ENCODE data around the gene CIB4.

The CIB4 gene

DNA sequence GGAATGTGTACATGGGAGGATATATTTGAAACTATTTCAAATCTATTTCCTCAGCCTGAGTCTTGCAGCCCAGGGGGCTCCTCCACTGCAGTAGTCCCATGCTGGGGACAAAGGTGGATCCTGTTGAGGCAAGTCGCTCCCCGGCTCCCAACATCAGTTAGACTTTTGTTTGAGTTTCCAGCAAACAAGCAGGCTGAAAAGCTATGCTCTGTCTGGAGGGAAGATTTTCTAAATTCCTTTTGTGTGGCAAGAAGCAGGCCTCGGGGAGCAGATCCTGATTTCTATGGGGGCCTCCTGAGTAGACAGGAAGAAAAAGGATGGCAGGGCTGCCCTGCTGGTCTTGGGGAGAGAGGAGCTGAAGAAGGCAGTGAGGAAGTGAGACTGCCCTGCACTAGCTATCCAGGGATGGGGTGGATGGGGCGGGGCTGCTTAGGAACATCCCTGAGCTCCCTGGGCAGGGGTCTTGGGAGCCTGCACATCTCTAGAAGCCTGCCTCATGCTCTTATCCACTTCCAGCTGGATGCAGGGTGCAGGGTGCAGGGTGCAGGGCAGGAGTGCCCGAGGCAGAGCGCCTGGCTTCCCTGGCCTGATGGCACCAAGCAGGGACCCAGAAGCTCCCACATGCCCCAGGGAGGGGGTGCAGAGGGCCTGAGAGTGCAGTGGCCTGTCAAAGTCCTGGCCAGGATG is 6.0 kb upstream of the CIB4 start:
- in situ Hi-C loops (cut with HindIII; ENCODE audit: low sequenced_read_pairs) = no loop called here

DNA sequence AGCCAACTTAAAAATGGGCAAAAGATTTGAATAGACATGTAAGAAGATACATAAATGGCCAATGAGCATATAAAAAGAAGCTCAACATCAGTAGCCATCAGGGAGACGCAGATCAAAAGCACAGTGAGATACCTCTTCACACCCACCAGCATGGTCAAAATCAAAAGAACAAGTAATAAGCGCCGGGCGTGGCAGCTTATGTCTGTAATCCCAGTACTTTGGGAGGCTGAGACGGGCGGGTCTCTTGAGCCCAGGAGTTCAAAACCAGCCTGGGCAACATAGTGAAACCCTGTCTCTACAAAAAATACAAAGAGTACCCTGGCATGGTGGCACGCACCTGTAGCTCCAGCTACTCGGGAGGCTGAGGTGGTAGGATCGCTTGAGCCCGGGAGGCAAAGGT is 4.6 kb upstream of the CIB4 start:
- in situ Hi-C loops (cut with HindIII; ENCODE audit: low sequenced_read_pairs) = no loop called here

DNA sequence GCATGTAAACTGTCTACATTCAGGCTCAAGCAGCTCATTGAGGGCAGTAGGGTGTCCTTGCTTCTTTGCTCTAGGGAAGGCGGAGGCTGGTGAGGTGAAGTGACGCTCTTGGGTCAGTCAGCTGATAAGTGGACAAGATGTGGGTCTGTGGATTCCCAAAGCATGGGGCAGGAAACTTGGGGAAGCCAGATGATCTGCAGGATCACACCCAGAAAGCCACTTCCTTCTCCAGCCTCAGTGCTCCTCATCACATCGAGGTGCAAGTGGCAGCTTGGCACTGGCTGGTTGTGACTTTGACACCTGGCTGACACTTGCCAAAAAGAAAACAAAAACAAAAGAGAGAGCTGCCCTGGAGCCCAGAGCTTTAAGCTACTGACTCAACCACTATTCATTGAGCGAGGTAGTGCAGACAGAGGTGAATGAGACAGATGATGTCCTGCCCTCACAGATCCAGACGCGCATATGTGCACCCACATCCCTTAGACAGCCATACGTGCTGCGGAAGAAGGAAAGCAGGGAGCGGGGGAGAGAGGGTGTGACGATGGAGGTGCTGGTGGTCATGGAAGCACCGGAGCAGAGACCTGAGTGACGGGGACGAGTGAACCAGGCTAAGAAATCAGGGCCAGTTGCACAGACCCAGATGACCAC is 3.1 kb upstream of the CIB4 start:
- in situ Hi-C loops (cut with HindIII; ENCODE audit: low sequenced_read_pairs) = no loop called here

DNA sequence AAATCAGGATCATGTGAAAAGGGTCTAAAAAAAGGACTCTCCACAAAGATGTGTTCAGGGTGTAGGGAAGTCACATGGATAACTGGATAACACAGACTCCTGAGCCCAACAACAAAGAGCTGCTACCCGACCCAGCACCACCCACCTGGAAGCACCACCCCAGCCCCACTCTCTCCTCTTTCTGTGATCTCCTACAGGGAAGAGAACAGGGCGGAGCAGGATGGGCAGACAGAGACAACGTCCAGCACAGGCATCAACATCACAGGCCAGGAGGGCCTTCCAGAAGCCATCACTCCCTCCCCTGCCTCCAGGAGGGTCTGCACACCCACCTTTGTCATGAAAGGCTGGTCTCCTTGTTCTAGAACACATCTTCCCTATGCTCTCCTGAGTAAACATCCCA is 1.3 kb upstream of the CIB4 start:
- in situ Hi-C loops (cut with HindIII; ENCODE audit: low sequenced_read_pairs) = no loop called here

DNA sequence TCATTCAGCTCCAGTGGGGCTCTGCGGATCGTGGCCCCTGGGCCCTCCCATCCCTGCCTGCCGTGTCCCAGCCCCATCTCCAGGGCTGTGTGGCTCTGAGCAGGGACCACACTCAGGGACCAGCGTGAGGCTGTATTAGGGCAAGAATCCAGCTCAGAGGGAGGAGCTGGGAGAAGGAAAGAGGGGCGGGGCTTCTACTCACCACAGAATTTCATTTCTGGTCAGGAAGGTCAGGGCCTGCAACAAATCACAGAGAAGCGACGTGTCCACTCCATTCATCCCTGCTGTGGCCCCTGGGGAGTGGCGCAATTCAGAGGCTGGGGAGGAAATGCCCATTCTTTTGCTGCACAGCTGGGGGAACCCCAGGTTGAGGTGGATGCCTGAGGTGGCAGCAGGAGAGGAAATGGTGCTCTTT is 828 bp downstream of the CIB4 start:
- in situ Hi-C loops (cut with HindIII; ENCODE audit: low sequenced_read_pairs) = no loop called here

DNA sequence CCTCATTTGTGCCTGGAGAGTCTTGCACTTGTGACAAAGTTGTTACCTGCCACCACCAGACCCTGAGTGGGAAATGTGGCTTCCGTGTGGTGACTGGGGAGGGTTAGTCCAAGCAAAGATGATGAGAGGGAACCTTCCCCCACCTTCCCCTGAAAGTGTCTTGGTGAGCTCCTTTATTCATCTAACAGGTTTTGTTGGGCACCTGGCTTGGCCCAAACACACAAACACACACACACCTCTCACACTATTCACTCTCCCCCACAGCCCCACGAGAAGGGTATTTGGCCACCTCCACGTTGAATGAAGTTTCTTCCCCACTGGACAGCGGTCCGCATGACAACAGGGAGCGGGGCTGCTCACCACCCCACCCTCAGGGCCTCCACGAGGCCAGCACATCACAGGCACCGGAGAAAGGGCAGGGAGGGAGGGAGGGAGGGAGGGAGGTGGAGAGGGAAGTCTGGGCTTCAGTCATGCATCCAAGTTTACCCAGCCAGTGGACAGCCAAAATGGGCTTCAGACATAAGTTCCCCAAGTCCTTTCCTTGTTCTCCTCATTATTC is 1.4 kb downstream of the CIB4 start:
- in situ Hi-C loops (cut with HindIII; ENCODE audit: low sequenced_read_pairs) = no loop called here

DNA sequence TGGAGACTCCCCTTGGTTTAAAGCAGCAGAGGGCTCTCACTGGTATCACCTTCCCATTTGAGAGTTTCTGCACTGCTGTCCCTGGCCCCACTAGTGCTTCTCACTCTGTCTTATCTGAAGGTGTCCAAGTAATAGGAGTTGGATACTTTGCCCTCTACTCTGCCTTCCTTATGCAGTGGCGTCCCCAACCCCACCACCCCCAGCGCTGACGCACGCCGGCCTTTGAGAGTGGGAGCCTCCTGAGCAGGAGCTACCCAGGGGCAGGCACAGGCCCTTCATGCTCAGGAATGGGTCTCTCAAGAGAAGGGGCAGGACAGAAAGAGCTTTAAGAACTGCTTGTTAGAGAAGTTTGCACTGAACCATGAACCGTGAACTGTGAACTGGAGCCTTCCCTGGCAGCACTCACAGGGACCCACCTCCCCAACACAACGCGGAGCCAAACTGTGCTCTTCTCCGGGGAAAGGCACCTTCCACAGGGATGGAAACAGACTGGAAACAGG is 3.3 kb downstream of the CIB4 start:
- in situ Hi-C loops (cut with HindIII; ENCODE audit: low sequenced_read_pairs) = no loop called here

DNA sequence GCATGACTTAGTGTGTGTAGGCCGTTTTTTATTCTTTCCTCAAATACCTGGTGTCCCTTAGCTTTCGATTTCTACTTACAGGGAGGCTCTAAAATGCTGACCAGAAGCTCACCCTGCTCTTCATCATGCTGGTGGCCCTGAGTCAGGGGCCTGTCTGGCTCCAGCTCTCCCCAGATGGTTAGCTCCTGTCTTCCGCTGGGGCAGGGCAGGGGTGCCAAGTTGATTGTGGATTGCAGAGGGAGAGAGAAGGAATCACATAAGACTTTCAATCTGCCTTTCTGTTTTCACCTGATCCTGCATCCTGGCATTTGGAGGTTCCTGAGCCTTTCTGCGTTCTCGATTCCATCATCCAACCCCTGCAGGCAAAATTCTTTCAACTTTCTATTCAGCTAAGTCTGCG is 4.2 kb downstream of the CIB4 start:
- in situ Hi-C loops (cut with HindIII; ENCODE audit: low sequenced_read_pairs) = no loop called here

DNA sequence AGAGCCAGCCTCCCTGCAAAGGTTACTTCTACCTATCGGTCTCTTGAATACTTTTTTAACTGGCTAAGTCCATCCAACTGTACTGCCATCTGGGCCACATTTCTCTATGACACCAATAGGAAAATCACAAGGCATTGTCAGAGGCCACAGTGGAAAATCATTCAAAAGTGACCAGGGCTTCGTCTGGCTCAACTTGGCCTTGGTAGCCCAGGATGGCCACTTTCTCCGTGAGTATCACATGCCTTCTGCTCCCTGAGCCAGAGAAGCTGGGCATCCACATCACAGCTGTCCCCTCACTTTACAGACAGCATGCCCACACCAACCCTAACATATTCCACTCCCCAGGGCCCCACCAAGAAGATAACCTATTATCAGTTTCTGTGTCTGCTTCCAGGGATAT is 5.8 kb downstream of the CIB4 start:
- in situ Hi-C loops (cut with HindIII; ENCODE audit: low sequenced_read_pairs) = no loop called here

DNA sequence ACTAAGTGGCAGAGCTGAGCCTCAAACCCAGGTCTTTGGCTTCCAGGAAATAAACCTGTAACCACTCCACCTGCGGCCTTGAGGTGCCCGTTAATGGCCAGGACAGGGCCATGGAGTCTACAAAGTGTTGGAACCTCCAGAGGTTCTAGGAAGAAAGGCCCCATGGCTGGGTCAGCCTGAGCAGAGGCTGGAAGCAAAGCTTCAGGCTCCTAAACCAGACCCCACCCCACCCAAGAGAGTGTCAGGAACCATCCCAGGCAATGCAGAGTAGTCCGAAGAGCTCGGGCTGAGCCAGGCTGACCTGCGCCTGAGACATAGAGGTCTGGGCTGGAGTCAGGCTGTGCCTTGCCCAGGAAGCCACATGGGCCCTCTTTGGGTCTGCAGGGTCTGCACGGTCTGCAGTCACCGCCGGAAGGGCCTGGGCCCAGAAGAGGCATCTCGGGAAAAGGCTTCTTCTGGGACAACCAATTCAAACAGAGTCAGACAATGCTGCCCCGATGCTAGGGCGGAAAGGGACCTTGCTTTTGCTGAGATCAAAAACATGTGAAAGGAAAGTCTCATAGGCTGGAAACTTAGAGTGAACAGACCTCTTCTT is 6.4 kb downstream of the CIB4 start:
- in situ Hi-C loops (cut with HindIII; ENCODE audit: low sequenced_read_pairs) = no loop called here

DNA sequence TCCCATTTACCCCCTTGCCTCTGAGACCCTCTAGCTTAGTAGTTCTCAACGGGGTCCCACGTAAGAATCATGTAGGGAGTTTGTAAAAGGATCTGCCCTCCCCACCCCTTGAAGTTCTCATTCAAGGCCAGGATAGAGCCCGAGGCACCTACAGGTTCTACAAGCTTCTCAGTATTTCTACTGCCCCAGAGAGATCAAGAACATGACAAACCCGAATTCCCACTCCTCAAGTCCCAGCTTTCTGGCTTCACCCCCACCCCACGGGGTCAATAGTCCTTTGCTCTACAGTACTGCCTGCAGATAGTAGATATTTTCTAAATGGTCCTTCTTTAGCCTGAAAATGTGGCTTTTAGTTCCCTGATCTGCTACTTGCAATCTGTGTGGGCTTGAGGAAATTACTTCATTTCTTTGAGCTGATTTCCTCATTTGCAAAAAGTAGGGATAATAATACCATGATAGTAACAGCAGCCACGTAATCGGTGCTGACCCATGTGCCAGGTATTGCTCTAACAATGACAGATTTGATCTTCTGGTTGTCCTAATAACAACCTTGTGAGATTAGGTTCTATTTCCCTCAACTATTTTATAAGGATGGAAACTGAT is 7.1 kb downstream of the CIB4 start:
- in situ Hi-C loops (cut with HindIII; ENCODE audit: low sequenced_read_pairs) = no loop called here

DNA sequence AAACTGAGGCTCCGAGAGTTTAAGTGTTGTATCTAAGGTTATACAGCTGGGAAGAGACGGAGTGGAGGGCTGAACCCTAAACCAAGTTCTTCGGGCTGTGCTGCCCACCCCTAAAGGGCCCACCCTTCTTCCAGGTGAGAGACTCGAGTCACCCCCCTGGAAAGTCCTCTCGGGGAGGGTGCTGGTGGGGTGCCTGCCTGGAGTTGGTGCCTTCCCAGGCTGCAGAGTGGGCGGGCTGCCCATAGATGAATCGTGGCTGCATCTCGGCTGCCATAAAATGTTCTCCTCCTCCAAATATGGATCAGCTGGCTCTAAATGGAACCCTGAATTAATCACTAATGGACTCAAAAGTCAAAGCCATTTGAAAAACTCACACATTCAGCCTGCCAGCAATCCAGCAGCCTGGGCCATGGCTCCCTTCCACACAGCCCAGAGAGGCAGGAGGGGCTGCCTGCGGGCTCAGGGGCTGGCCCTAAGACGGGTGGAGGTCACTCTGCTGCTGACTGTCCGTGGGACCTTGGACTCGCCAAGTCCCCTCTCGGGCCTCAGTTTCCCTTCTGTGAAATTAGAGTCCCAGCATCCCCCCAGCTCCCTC is 7.7 kb downstream of the CIB4 start:
- in situ Hi-C loops (cut with HindIII; ENCODE audit: low sequenced_read_pairs) = no loop called here

DNA sequence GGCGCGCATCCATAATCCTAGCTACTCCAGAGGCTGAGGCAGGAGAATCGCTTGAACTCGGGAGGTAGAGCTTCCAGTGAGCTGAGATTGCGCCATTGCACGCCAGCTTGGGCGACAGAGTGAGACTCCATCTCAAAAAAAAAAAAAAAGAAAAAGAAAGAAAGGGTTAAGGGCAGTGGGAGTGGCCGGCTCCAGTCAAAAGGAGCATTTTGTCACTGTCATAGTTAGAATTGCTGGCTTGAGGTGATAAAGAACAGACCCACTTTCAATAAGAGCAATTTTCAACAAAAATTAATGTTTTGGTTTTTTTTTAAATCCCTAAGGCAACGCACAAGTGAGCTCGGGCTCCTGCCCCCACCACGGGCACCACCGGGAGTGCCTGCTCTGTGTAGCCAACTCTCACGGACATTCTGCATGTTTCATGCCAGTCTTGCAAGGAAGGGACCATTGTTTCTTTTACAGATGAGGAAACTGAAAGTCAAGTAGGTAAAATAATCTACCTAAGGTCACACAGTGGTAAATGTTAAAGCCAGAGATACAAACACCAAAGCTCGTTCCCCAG is 8.5 kb downstream of the CIB4 start:
- in situ Hi-C loops (cut with HindIII; ENCODE audit: low sequenced_read_pairs) = no loop called here

DNA sequence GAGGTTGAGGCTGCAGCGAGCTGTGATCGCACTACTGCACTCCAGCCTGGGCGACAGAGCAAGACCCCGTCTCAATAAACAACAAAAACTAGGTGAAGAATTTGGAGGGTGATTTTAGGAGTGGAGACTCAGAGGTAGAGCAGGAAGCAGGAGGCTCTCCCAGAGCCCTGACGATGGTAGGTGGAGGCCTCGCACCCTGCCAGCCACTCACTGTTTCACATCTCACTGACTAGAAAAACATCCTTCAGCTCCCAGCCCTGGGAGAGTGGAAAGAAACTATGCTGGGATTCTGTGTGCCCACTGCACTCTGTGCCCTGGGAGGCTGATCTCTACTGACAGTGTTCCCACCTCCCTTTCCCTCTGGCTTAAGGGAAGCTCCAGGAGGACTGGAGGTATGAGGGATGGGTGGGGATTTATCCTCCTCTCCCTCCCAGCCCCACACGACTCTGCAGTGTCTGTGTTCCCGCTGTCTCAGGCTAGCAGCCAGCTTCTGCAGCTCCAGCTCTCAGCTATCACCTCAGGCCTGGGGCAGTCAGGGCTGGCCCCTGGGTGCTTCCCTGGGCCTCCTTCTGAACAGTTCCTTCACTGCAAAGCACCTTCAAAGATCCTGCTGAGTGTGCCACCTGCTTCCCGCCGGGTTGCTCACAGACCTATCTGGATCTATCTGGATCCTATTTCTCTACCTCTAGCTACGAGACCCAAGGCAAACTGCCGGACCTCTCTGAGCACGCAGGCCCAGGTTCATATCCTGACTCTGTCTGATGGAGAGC is 9.6 kb downstream of the CIB4 start:
- in situ Hi-C loops (cut with HindIII; ENCODE audit: low sequenced_read_pairs) = no loop called here

DNA sequence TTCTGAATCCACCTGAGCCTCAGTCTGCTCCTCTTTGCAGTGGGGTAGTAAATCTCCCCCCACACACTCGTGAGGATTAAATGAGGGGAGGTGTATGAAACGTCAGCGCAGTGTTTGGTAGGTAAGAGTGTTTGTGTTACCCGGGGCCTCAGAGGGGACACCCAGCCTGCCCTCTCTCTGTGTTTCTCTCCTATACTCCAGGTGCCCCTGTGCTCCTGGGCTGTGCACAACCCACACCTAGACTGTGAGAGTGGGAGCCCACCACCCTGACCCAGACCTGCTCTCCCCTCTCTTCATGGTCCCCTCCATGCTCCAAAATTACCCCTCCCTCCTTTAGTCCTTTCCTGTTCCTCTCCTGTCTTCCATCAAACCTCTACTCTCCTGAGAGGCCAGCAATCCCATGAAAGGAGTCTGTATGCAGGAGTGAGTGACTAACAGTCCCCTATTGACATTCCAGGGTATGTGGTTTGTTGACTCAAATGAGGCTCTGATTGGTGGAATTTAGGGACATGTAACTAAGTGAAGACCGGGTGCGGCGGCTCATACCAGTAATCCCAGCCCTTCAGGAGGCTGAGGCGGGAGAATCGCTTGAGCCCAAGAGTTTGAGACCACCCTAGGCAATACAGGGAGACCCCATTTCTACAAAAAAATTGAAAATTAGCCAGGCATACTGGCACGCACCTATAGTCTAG is 10.4 kb downstream of the CIB4 start:
- in situ Hi-C loops (cut with HindIII; ENCODE audit: low sequenced_read_pairs) = no loop called here

DNA sequence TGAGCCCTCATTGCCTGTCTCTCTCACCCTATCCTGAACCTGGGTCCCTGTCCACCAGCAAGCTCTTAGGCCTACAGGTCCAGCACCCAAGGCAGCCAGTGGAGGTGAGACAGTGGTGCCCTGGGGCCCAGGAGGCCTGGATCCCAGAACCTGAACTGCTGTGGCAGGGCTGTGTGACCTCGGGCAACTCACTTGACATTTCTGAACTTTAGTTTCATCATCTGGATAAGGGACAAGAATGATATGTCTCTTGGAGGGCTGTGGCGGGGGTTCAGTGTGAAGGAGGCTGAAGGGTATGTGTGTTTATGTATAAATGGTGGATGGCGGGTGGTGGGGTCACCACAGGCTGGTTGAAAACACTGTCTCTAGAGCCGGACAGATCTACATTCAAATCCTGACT is 10.9 kb downstream of the CIB4 start:
- in situ Hi-C loops (cut with HindIII; ENCODE audit: low sequenced_read_pairs) = no loop called here

DNA sequence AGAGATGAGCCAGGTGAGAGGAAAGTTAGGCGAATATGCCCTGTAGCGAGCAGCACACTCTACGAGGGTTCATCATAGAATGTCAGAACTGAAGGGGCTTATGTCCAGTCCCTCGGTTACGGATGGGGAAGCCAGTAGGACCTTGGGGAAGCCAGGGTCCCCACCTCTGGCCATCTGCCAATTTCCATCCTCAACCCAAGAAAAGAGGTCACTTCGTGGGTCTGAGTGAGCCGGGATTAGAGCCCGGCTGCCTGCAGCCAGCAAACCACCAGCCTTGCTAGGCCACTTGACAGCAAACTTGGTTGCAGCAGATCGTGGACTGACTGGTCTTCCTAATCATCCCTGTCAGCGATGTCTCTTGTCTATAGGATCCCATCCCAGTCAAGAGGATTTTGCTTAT is 11.4 kb downstream of the CIB4 start:
- in situ Hi-C loops (cut with HindIII; ENCODE audit: low sequenced_read_pairs) = no loop called here

DNA sequence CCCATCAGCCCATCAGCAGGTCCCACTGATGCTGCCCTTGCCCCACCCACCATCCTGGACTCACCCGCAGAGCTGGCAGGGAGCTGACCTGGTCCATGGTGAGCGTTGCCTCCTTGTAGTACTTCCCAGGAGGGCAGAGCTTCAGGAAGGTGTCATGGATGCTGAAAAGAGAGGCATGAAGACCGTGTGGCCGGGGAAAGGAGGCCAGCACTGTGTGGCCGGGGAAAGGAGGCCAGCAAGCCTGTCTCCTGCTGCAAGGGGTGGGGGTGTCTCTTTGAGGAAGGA is 11.9 kb downstream of the CIB4 start:
- in situ Hi-C loops (cut with HindIII; ENCODE audit: low sequenced_read_pairs) = no loop called here

DNA sequence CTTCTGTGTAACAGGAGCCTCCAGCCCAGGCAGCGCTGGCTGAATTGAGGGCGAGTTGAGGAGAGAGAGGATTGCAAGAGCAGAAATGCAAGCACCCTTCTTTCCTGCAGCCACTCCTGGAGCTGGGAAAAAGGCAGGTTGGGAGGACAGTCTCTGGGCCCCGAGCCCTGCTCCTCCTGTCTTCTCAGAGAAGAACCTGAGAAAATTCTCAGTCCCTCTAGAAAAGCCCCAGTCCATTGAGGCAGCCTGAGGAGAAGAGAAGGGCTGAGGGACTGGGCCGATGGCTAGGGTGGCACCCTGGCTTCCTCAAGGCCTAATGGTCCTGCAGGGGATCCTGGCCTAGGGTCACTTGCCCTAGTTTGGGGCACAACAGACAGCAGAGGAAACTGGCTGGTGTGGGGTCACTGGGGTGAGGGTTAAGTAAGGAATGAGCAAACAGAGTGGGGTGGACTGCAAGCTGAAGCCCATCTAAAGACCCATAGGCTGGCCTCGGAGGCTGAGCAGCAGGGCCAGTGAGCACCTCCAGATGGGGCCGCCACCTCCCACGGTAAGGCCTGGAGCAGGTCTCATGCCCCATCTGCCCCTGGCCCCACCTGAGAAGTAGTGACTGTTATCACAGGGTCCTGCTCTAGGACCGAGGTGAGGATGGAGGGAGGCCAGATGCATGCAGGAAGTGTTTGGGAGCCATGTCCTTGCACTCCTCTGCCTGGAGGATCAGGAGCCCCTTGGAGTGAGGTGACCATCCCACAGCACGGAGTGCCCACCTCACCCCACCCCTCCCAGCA is 12.4 kb downstream of the CIB4 start:
- in situ Hi-C loops (cut with HindIII; ENCODE audit: low sequenced_read_pairs) = no loop called here

All from DLD1 (cell line).